Hippocampal formation (tissue), 2 donors: ENCODE data around the gene VPS11.
A peak's percentile ranks its signal among the peaks of the same experiment; 100 is the strongest.
"Not testable (repeated sequence)": the region's sequence is repeated elsewhere in the genome, so short reads cannot be mapped to it uniquely, and the experiment has no call there.

Experiments
- DNase-seq, 2 donors: peaks; one replicate each; lab custom pipeline; 2025; lab: John Stamatoyannopoulos, UW

The VPS11 gene

DNA sequence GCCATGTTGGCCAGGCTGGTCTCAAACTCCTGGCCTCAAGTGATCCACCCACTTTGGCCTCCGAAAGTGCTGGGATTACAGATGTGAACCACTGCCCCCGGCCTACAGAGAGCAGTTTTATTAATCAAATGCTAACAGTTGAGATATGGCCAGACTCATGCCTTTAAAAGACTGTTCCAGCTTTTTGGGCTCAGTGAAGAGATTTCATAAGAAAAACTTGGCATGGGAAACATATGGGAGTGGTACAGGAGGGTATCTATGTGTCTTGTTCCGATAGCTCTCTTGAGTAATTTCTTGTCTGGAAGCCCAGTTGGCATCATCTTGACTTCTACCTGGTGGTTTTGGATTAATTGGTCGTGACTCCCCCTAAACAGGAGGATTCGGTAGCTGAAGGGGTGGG is 28.7 kb upstream of the VPS11 start:
- DNase-seq = no peak

DNA sequence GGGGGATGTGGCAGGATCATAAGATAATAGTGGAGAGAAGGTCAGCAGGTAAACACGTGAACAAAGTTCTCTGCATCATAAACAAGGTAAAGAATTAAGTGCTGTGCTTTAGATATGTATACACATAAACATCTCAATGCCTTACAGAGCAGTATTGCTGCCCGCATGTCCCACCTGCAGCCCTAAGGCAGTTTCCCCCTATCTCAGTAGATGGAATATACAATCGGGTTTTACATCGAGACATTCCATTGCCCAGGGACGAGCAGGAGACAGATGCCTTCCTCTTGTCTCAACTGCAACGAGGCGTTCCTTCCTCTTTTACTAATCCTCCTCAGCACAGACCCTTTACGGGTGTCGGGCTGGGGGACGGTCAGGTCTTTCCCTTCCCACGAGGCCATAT is 28.1 kb upstream of the VPS11 start:
- DNase-seq = not testable (repeated sequence)

DNA sequence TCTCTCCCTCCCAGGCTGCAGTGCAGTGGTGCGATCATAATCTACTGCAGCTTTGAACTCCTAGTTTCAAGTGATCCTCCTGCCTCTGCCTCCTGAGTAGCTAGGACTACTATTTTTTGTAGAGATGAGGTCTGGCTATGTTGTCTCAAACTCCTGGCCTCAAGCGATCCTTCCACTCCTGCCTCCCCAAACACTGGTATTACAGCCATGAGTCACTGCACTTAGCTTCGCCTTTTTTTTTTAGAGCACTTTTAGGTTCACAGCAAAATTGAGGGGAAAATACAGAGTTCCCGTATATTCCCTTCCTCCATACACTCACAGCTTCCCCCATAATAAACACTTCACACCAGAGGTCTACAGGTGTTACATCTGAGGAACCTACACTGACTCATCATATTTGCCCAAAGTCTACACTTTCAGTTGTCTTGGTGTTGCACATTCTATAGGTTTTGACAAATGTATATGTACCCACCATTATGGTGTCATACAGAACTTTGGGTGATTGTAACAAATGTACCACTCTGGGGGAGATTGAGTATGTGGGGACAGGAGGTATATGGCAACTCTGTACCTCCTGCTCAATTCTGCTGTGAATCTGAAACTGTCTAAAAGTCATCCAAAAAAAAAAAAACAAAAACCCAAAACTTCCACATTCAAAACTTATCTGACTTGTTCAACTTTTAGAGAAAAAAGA is 25.6 kb upstream of the VPS11 start:
- no peak for DNase-seq

DNA sequence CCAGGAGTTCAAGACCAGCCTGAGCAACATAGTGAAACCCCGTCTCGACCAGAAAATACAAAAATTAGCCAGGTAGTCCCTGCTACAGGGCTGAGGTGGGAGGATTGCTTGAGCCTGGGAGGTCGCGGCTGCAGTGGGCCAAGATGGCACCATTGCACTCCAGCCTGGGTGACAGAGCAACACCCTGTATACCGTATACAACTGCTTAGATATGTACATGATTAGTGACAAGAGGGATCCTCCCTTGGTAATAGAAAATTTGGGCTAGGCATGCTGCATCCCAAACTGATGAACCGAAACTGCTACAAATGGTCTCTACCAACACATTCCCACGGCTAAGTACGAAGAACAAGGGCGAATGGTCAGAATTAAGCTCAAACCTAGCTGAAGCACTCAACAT is 24.7 kb upstream of the VPS11 start:
- no peak for DNase-seq

DNA sequence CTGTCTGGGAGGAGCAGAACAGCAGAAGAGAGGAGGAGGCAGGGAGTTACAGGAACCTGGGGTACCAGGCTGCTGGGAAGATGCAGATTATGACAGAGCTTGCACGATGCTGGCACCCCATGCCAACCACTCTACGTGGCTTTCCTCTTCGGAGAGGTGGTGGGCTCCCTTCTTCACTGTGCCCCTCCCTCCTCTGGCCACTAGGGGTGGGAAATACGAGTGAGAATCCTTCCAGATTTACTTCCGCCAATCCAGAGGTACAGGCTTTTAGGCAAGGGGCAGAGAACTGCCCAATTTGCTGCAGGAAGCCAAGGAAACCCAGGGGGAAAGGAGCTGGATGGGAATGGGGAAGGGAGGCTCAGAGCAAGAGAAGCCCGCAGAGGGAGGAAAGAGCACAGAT is 22.9 kb upstream of the VPS11 start:
- DNase-seq = no peak

DNA sequence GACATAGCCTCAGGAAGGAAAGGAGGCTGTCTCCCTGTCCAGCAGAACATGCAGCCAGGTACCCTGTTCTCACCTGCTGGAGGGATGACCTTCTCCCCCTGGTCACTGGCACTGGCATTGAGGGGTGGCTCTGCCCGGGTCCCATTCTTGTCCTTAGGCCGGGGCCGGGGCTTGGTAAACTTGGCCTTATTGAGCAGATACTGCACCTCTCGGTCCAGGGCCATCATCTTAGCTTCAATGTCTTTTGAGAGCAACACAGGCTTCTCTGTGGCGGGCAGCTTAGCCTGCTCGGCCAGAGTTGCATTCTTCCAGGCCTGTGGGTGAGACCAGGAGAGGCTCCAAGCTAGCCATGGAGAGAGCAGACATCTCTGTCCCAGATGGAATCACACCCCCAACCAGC is 21.1 kb upstream of the VPS11 start:
- no peak for DNase-seq

DNA sequence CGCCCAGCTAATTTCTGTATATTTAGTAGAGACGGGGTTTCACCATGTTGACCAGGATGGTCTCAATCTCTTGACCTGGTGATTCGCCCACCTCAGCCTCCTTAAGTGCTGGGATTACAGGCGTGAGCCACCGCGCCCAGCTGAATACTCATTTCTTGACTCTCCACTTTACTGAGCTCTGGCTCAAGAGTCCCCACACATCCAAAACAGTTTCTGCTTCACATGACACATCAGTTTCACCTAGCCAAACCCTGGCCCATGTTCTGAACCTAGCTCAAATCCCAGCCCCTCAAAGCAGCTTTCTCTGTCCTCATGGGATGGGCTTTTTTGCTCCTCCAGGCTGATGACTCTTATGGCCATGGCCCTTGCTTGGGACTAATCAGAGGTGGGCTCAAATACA is 20.4 kb upstream of the VPS11 start:
- no peak for DNase-seq

DNA sequence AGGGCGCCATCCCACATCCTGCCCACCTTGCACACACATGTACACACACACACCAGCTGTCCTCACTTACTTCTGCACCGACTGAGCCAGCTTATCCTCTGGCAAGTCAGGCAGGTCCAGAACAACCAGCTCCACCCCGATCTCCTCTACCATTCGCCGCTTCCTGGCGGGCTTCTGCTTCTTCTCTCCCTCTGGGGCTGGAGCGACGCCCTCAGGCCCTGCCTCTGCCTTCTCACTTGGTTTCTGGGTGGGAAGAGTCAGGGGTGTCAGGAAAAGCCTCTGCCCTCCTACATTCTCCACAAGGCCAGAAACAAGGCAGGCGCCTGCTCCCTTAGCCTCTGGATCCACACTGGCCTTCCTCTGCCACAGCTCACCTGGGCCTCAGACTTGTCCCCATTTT is 19.0 kb upstream of the VPS11 start:
- no peak for DNase-seq

DNA sequence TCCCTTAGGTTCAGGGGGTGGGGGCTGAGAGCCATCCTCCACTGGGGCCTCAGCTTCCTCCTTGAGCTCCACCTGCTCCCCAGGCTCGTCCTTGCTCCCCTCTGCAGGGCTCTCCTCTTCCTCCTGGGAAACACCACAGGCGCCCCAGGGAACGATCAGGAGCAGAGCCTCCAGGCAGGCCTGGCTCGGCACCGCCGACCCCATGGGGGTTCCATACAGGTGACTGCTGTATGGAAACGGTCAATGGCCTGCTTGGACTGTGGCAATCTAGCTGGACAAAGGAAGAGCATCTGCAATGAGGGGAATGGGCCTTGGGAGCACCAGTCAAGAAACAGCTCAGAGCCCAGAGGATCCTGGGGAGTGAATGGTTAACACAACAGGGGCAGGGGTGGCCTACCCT is 18.5 kb upstream of the VPS11 start:
- DNase-seq = no peak

DNA sequence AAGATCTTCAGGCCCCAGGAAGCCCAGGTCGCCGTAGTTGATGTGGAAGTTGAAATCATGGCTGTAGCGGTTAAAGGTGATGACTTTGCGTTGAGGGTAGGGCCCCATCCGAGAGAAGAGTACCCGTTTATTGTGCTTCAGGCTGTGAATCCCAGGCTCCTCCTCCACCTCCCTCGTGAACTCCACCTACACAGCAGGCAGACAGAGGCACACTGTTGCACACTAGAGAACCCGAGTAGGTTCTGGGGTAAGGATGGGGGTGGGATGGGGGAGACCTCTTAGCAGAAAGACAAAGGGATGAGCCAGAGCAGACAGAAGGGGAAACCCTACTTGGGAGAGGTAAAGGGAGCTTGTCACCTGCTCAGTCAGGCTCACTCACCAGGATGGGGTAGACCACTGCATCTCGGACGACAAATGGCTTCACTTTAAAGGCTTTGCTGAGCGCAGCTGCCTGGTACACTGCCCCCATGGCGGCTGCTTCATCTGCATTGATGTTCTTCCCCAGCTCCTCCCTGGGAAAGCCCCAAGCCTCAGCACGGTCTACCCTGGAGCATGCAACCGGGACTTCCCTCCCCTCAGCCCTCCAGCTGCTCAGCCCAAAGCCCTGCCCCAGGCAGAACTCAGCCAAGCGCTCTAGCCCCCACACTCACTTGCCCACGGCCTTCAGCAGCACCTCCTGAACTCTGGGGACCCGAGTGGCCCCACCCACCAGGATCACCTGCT is 16.0 kb upstream of the VPS11 start:
- DNase-seq = no peak

DNA sequence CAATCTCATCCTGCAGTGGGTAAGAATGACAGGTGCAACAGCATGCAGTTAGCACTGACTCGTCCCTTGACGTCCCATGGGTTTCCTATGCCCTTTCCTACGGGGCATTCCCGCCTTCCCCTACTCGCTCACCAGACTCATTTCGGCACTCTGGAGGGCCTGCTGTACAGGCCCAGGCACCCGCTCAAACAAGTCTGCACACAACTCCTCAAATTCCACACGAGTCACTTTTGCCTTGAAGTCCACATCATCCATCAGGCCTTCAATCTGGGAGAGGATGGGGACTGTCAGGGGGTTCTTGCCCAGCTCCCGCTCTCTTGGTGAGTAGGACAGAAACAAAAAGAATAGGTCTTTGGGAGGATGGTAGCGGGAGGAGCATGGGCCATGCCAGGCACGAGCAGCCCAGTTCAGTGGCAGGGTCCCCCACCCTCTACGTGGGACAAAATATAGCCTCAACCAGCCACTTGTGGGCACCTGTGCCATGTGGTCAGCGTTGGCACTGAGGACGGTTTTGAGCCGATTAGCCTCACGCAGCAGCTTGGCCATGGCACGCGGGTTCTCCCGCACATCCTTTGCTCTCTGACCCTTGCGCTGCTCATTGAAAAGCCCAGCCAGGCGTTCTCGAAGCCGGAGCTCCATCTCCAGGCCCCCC is 15.3 kb upstream of the VPS11 start:
- no peak for DNase-seq

DNA sequence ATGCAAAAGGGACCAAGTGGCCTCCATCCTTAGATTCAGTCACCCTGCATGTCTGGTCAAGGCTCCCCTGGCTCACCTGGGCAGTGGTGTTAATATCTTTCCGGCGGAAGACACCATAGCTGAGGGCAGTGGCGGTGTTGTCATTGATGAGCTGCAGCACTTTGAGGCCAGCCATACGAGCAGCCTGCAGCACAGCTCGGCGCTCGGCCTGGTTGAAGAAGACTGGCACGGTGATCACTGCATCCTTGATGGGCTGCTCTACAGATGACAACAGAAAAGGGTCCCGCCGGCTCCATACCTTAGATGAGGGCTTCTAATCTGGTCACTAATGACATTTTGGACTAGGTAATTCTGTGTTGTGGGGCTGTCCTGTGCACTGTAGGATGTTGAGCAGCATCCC is 13.2 kb upstream of the VPS11 start:
- DNase-seq = no peak

DNA sequence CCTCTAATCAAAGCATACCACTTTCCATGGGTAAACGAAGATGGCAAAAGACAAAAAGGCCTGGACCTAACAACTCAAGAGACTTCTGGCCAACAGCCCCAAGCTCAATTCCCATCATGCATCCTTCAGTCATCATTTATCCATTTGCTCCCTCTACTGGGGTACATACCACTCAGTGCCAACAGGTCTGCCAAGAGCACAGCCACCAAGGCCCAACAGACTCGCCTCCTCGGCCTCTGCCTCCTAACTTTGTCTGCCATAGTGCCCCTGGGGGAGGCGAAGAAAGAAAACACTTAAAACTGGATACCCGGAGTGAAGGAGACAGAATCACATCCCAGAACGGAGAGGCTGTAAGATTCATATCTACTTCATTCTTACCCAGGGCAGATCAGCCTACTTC is 11.7 kb upstream of the VPS11 start:
- DNase-seq = no peak

DNA sequence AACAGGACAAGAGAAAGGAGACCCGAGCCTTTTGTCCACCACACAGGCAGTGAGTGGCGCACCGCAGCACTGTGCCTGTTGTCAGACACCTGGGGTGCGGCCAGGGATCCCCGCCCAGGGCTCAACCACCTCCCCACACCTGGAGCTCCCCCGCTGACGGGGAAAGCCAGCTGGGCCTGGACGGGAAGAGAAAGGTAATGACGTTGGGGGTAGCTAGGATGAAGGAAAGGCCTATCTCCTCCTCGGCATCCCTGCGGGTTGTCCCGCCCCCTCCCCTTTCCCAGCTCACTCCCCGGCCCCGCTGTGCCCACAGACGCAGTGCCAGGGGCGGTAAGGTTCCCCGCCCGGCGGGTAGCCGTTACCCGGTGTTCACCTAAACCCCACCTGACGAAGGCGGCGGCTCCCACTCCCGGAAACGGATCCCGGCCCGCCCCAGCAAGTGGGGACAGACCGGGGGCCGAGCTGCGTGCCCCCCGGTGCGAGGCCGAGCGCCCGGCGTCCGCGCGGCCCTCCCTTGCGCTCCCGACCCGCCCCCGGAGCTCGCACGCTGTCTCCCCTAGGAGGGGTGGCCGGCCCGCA is 11.1 kb upstream of the VPS11 start:
- DNase-seq = no peak

DNA sequence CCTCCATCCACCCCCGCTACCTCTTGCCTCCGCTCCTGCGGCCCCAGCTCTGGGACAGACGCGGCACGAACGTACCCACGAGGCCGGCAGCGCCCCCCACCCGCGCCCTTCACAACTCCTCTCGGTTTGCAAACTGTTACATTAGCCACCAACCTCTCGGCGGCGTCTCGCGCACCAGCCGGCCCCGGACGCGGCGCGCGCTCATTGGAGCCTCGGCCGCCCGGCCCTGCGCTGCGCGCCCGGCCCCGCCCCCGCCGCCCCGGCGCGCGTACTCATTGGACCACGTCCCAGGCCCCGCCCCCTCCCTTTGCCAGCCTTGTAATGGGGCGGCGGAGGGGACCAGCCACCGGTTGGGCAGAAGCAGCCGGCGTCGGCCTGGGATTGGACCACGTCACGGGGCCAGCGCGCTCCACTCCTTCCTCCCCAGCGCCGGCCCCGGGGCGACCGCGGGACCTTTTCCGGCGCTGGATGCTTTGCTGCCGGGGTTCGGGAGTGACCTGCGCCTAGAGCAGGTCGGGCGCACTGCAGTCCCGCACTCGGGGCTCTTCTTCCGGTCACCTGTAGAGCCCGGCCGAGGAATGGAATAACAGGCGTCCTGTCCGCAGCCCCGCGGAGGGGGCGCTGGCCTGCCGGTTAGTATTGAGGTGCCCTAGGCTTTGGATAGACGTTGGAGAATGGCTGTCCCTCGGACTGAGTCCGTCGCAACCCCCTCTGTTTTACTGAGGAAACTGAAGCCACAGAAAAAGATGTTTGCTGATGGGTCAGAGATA is 10.4 kb upstream of the VPS11 start, which contains the start of gene HYOU1:
Gene HYOU1, minus strand, starts transcription at position 206 of the 770 bp plus-strand sequence. CDS start 1,045 bp downstream, outside the sequence.
- DNase-seq = peak; percentile 93 to 96

DNA sequence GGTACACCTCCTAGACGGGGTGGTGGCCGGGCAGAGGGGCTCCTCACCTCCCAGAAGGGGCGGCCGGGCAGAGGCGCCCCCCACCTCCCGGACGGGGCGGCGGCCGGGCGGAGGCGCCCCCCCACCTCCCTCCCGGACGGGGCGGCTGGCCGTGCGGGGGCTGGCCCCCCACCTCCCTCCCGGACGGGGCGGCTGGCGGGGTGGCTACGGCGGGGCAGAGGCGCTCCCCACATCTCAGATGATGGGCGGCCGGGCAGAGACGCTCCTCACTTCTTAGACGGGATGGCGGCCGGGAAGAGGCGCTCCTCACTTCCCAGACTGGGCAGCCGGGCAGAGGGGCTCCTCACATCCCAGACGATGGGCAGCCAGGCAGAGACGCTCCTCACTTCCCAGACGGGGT is 8.5 kb upstream of the VPS11 start:
- not testable (repeated sequence) for DNase-seq

DNA sequence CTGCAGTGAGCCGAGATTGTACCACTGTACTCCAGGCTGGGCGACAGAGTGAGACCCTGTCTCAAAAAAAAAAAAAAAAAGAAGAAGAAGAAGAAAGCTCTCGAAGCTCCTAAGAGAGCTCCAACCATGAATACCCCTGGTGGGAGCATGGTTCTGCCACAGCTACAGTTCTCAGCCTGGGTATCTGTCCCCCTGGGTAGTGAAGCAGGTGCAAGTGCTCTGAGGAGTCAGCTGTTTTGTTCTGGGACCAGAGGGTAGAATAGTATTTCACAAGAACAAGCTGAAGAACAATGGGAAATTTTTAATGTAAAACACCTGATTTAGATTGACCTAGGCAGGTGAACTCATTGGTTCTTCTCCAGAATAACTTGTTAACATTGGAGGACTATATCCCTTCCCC is 6.4 kb upstream of the VPS11 start:
- no peak for DNase-seq

DNA sequence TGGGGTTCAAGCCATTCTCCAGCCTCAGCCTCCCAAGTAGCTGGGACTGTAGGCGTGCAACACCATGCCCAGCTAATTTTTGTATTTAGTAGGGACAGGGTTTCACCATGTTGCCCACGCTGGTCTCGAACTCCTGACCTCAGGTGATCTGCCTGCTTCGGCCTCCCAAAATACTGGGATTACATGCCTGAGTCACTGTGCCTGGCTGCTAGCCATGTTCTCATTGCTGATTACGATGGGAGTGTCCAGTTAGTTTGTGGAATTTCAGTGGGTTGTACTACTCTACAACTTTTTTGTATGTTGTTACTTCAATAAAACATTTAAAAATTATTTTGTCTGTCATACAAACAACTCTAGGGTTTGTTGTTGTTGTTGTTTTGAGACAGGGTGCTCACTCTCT is 4.8 kb upstream of the VPS11 start:
- no peak for DNase-seq

DNA sequence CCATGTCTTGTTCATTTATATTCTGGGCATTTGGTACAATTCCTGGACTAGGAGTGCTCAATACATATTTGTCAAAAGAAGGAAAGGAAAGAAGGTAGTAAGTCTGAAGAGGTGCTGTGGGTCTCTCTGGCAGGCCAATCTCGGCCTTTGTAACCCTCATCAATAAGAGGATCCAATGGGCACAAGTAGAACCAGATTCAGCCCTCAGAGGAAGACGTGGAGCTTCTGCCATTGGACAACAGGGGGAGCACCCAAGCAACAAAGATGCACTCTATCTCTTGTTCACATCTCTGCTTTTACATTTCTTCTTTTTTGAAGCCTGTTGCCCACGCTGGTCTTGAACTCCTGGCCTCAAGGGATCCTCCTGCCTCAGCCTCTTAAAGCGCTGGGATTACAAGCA is 2.2 kb upstream of the VPS11 start:
- DNase-seq = no peak

DNA sequence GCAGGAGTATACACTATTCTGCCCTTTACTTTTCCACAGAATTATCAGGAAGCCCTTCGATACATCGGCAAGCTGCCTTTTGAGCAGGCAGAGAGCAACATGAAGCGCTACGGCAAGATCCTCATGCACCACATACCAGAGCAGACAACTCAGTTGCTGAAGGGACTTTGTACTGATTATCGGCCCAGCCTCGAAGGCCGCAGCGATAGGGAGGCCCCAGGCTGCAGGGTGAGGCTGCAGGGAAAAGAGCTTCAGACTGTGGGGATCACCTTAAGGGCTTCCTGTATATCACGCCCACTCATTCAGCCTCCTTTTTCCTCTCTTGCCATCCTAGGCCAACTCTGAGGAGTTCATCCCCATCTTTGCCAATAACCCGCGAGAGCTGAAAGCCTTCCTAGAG is 10.2 kb downstream of the VPS11 start:
- no peak for DNase-seq

DNA sequence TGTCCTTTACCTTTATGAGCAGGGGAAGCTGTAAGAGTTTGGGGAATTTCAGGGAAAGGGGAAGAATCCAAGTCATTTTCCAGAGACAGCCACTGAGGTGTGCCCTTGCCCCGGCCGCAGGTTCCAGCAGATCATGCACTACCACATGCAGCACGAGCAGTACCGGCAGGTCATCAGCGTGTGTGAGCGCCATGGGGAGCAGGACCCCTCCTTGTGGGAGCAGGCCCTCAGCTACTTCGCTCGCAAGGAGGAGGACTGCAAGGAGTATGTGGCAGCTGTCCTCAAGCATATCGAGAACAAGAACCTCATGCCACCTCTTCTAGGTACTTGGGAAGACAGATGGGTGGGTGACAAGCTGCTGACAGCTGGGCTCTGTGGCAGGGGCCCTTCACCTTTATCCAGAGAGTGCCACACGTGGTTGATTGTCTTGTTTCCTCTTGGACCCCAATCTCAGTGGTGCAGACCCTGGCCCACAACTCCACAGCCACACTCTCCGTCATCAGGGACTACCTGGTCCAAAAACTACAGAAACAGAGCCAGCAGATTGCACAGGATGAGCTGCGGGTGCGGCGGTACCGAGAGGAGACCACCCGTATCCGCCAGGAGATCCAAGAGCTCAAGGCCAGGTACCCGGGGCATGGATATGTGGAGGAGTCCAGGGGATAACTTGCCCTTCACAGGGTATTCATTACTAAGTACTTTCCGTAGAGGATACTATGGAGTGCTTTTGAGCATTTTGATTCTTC is 11.2 kb downstream of the VPS11 start:
- DNase-seq = no peak
